Loucy (cell line): ENCODE measurements around the gene SH3GLB1.

Source experiments
- H2AFZ ChIP-seq: fragments of 200-600 bp; sonication (generic); 2 replicates; pipeline ENCODE4 v1.6.0; 2016; ENCODE audit warnings: antibody characterized with exemption, mild to moderate bottlenecking, low read length, moderate library complexity
- H3F3A ChIP-seq: fragments of 200-600 bp; 2 replicates; pipeline ENCODE4 v1.6.0; 2016; ENCODE audit warnings: antibody characterized with exemption, low read depth, mild to moderate bottlenecking
- H3K27me3 ChIP-seq: fragments of 200-600 bp; sonication (generic); 2 replicates; pipeline ENCODE4 v1.6.1; 2014; ENCODE audit warnings: low read length, mild to moderate bottlenecking; ENCODE audit not compliant: insufficient read depth, poor library complexity, severe bottlenecking
- H3K36me3 ChIP-seq: fragments of 200-600 bp; sonication (generic); 2 replicates; pipeline ENCODE4 v1.6.1; 2016; ENCODE audit warnings: low read length; ENCODE audit not compliant: insufficient read depth
- H3K4me1 ChIP-seq: fragments of 200-600 bp; sonication (generic); 2 replicates; pipeline ENCODE4 v1.5.1; 2014; ENCODE audit warnings: low read length, mild to moderate bottlenecking; ENCODE audit not compliant: insufficient read depth, poor library complexity, severe bottlenecking
- H3K4me2 ChIP-seq: fragments of 200-600 bp; sonication (generic); 2 replicates; pipeline ENCODE4 v1.6.0; 2014; ENCODE audit warnings: antibody characterized with exemption, low read length, low read depth, mild to moderate bottlenecking; ENCODE audit not compliant: poor library complexity, severe bottlenecking
- H3K4me3 ChIP-seq: fragments of 200-600 bp; sonication (generic); 2 replicates; pipeline ENCODE4 v1.5.1; 2014; ENCODE audit warnings: low read length, mild to moderate bottlenecking, mixed read lengths; ENCODE audit not compliant: poor library complexity, severe bottlenecking
- H3K79me2 ChIP-seq: fragments of 200-600 bp; sonication (generic); 2 replicates; pipeline ENCODE4 v1.6.1; 2014; ENCODE audit warnings: low read length; ENCODE audit not compliant: insufficient read depth
- H3K9ac ChIP-seq: fragments of 200-600 bp; sonication (generic); 2 replicates; pipeline ENCODE4 v1.6.0; 2014; ENCODE audit warnings: mild to moderate bottlenecking, low read depth, low read length, moderate library complexity; ENCODE audit not compliant: poor library complexity, severe bottlenecking
- H3K9me2 ChIP-seq: fragments of 200-600 bp; sonication (generic); replicated peaks from 2 replicates; pipeline ENCODE4 v1.6.1; 2016; ENCODE audit warnings: low read depth, low read length, mixed read lengths
- H3K9me3 ChIP-seq: fragments of 200-600 bp; sonication (generic); 2 replicates; pipeline ENCODE4 v1.6.1; 2014; ENCODE audit warnings: mild to moderate bottlenecking, antibody characterized with exemption, low read length, low read depth; ENCODE audit not compliant: insufficient read depth
- H4K20me1 ChIP-seq: fragments of 200-600 bp; sonication (generic); 2 replicates; pipeline ENCODE4 v1.6.0; 2014; ENCODE audit warnings: antibody characterized with exemption, low read length, mild to moderate bottlenecking; ENCODE audit not compliant: insufficient read depth, poor library complexity, severe bottlenecking
- EZH2phosphoT487 ChIP-seq: fragments of 200-600 bp; IDR thresholded peaks from 2 replicates; pipeline ENCODE4 v1.6.1; 2018; ENCODE audit warnings: antibody characterized with exemption, mild to moderate bottlenecking, moderate library complexity, borderline replicate concordance
- TF ChIP-seq, protein P1 (sequence below): fragments of 200-600 bp; sonication (generic); conservative IDR thresholded peaks from 2 replicates; pipeline ENCODE4 v1.5.1; 2014; ENCODE audit warnings: mild to moderate bottlenecking, antibody characterized with exemption, low read length

Gene SH3GLB1

DNA sequence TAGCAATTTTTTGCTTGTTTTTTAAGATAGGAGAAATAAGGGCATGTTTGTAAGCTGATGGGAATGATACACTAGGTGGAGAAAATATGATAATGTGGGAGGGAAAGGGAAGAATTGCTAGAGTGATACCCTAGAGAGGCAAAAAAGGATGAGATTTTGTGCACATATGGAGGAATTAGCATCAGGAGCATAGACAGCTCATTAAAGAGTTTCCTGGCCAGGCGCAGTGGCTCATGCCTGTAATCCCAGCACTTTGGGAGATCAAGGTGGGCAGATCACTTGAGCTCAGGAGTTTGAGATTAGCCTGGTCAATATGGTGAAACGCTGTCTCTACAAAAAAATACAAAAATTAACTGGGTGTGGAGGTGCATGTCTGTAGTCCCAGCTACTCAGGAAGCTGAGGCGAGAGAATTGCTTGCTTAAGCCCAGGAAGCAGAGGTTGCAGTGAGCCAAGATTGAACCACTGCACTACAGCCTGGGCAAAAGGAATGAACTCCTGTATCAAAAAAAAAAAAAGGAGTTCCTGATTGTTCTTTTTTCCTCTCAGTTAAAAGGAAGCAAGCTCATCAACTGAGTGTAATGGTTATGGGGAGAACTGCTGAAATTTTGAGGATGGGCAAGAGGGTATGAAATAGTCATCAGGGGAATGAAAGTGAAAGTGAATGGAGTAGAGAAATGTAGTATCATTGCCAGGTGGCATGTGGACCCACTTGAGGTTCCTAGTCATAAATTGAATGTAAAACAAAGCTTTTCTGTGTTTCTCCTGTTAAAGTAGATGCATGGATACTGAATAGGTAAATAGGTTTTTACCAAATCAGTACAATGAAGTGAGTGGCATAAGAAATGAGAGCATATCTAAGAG is 35.5 kb downstream of the SH3GLB1 start:
- H3K36me3 ChIP-seq = peaks cover 81% of the 10 kb centered on the region
- no peak for TF ChIP-seq EZH2phosphoT487
- TF ChIP-seq, protein P1, sequence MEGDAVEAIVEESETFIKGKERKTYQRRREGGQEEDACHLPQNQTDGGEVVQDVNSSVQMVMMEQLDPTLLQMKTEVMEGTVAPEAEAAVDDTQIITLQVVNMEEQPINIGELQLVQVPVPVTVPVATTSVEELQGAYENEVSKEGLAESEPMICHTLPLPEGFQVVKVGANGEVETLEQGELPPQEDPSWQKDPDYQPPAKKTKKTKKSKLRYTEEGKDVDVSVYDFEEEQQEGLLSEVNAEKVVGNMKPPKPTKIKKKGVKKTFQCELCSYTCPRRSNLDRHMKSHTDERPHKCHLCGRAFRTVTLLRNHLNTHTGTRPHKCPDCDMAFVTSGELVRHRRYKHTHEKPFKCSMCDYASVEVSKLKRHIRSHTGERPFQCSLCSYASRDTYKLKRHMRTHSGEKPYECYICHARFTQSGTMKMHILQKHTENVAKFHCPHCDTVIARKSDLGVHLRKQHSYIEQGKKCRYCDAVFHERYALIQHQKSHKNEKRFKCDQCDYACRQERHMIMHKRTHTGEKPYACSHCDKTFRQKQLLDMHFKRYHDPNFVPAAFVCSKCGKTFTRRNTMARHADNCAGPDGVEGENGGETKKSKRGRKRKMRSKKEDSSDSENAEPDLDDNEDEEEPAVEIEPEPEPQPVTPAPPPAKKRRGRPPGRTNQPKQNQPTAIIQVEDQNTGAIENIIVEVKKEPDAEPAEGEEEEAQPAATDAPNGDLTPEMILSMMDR = no peak
- H3K79me2 ChIP-seq = no peaks in the 10 kb centered on the region

GRCh38 chr1:86741947-86742572 is 37.7 kb downstream of the SH3GLB1 start:
- peaks cover 70% of the 10 kb centered on the region for H3K36me3 ChIP-seq

More for the DNA sequence above, 35.5 kb downstream of the SH3GLB1 start:
- Histone ChIP-seq H3K4me2 (peak overlapping the region; percentile 67), H3K4me3 (peak overlapping the region; percentile 42), H2AFZ (no peak overlapping the region), H3K9ac (no peak overlapping the region), H3F3A (0 out of 2 replicates have a peak, but pooled peaks cover 5% of the 10 kb centered on the region), H4K20me1 (no peaks in the 10 kb centered on the region), H3K27me3 (no peaks in the 10 kb centered on the region), H3K9me3 (no peaks in the 10 kb centered on the region), H3K9me2 (no peaks in the 10 kb centered on the region), H3K4me1 (peaks cover 5% of the 10 kb centered on the region)

GRCh38 chr1:86747304-86747703 is 42.9 kb downstream of the SH3GLB1 start:
- H3K4me1 ChIP-seq = no peaks in the 10 kb centered on the region
- no peaks in the 10 kb centered on the region for H3K27me3 ChIP-seq
- H3K4me3 ChIP-seq = no peak overlapping the region
- H3K9me3 ChIP-seq = no peaks in the 10 kb centered on the region
- TF ChIP-seq, protein P1 = no peak
- no peak for TF ChIP-seq EZH2phosphoT487
- H4K20me1 ChIP-seq = no peaks in the 10 kb centered on the region
- no peak overlapping the region for H3K4me2 ChIP-seq
- H3F3A ChIP-seq = no peaks in the 10 kb centered on the region
- H2AFZ ChIP-seq = no peak overlapping the region
- H3K9me2 ChIP-seq = no peaks in the 10 kb centered on the region
- no peak overlapping the region for H3K9ac ChIP-seq
- no peaks in the 10 kb centered on the region for H3K79me2 ChIP-seq
- peaks cover 37% of the 10 kb centered on the region; the same call in 1 of the 2 replicates for H3K36me3 ChIP-seq

More at GRCh38 chr1:86741947-86742572, 37.7 kb downstream of the SH3GLB1 start:
- Histone ChIP-seq H3K4me1 (peaks cover 5% of the 10 kb centered on the region), H3K79me2 (no peaks in the 10 kb centered on the region), H3K9ac (no peak overlapping the region), H3K27me3 (no peaks in the 10 kb centered on the region), H3K4me3 (no peak overlapping the region), H3K4me2 (no peak overlapping the region), H2AFZ (no peak overlapping the region), H3K9me3 (no peaks in the 10 kb centered on the region), H3K9me2 (no peaks in the 10 kb centered on the region), H4K20me1 (no peaks in the 10 kb centered on the region), H3F3A (0 out of 2 replicates have a peak, but pooled peaks cover 5% of the 10 kb centered on the region)
- TF ChIP-seq EZH2phosphoT487 = no peak
- TF ChIP-seq, protein P1 = peak; percentile 84
